NCI-H2227 treated with DMSO at 0.1 percent for 48 hours (cell line): ENCODE data around the gene DLGAP1.
"Not testable (repeated sequence)": the region's sequence is repeated elsewhere in the genome, so short reads cannot be mapped to it uniquely, and the experiment has no call there.

Experiments used
- DNase-seq: peaks from one replicate; lab custom pipeline; 2025; lab: John Stamatoyannopoulos, UW

The DLGAP1 gene

DNA sequence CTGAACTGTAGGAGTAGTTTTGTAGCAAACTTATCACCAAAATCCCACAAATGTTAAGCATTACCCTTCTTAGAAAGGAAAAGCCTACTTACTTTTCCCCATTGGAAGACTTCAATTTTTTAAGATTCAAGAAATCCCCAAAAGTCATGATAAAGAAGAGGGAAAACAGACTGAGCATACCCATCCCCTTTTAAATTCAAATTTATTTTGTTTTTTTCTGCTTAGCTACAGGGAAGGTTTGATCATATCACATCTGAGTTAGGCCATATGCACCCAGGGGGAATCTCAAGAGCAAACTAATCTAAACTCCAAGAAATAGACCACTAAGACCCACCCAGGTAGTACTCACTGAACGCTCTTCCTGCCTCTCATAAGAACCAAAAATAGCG, 830.6 kb downstream of the DLGAP1 start:
- DNase-seq = no peak

DNA sequence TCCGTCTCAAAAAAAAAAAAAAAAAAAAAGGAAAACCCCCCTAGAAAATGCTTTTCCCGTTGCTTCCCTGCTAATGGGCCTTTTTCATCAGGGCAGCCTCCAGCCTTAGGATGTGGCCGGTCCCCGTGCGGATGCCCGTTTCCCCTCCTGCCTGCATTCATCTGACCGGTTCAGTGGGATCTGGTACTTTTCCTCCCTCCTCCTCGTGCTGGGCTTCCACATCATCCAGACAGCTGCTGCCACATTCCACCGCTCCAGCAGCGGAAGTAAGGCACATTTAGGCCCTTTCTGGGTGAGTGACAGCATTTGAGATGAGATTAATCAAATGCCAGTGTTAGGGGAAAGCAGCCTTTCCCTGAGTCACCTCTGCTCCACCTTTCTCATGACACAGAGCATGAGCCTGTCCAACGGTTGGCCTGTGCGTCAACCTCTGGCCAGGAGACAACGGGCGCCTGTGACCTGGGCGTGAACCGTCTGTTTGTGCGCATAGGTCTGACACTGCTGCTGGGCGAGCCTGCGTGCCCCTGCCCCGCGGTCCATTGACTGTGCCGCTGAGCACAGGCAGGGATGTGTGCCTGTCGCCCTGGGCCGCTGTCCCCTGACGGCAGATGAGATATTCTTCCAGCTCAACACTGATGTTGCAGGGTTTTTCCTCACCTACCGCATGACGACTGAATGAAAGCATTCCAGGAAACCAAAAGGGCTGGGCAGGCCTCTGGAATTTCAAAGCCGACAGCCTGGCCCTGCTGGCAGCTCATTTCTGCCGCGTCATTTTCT, 831.1 kb downstream of the DLGAP1 start:
- DNase-seq = no peak

DNA sequence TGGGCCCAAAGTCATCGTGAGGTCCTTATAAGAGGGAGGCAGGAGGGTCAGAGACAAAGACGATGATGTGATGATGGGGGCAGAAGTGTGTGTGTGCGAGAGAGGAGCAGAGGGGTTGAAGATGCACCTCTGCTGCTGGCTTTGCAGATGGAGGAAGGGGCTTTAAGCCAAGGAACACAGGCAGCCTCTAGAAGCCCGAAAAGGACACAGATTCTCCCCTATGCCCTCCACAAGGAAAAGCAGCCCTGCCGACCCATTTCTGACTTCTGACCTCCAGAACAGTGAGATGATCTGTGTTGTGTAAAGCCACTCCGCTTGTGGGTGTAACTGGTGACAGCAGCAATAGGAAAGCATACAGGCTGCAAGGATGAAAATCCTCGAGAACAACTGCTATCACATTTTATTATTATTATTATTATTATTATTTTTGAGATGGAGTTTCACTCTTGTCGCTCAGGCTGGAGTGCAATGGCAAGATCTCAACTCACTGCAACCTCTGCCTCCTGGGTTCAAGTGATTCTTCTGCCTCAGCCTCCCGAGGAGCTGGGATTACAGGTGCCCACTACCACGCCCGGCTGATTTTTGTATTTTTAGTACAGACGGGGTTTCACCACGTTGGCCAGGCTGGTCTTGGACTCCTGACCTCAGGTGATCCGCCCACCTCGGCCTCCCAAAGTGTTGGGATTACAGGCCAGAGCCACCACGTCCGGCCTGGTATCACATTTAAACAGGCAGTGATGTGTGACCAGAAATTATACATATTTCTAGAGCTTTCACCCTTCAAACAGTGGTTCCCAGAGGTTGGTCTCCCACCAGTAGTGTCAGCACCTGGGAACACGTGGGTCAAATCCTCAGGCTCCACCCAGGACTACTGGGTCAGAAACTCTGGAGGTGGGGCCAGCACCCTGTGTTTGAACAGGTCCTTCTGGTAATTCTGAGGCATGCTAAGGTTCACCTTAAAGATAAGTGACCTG, 834.7 kb downstream of the DLGAP1 start:
- no peak for DNase-seq

DNA sequence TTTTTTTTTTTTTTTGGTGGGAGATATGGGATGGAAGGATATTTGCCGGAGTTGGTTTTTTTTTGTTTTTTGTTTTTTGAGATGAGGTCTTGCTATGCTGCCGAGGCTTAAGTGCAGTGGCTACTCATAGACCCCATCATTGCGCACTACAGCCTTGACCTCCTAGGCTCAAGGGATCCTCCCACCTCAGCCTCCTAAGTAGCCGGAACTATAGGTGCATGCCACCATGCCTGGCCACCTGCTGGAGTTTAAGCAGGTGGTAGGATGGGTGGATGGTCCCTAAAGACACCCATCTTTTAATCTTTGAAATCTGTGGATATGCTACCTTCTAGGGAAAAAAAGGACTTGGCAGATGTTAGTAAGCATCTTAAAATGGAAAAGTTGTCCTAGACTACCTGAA, 835.4 kb downstream of the DLGAP1 start:
- DNase-seq = no peak

DNA sequence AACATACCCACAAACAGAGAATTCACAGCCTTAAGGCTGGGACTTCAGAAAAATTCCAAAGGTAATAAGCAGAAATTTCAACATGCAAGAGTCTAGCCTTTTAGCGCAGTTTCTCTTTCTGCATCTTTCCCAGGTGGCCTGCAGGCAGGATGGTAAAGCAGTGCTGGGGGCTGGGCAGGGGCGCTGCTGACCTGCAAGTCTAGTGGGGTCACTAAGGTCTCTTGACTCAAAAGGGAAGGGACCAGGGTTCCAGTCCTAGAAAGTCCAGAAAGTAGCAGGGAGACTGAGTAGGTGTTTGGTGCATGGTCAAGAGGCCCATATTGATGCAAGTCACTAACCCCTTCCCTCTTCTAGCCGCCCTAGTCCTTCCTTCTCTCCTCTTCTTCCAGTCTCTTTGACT, 835.9 kb downstream of the DLGAP1 start:
- DNase-seq = no peak

DNA sequence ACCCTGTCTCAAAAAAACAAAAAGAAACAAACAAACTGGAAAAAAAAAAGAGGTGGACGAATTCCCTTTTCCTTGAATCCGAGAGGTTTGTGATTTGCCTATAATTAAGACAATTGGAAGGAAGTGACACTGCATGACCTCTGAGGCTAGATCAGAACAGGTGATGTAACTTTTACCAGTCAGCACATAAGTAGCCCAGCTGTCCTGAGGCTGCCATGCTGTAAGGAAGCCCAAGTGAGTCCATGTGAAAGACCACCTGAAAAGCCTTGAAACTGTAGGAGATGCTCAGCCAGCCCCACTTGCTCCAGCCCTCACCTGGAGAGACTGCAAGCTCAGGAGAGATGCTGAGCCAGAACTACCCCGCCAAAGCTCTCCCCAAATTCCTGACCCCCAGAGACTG, 838.4 kb downstream of the DLGAP1 start:
- no peak for DNase-seq

DNA sequence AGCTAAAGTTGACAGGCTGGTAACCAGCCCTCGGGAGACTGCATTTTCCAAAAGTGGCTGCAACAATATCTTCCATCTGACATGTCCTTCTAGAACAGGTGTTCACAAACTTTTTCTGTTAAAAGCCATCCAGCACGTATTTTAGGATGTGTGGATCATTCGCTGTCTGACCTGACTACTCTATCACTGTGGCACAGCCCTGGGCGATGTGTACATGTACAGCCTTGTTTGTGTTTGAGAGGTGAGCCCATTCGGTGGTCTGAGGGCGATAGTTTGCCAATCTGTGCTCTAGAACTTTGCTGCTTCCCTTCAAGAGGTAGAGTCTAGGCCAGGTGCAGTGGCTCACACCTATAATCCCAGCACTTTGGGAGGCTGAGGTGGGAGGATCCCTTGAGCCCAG, 839.0 kb downstream of the DLGAP1 start:
- DNase-seq = no peak

DNA sequence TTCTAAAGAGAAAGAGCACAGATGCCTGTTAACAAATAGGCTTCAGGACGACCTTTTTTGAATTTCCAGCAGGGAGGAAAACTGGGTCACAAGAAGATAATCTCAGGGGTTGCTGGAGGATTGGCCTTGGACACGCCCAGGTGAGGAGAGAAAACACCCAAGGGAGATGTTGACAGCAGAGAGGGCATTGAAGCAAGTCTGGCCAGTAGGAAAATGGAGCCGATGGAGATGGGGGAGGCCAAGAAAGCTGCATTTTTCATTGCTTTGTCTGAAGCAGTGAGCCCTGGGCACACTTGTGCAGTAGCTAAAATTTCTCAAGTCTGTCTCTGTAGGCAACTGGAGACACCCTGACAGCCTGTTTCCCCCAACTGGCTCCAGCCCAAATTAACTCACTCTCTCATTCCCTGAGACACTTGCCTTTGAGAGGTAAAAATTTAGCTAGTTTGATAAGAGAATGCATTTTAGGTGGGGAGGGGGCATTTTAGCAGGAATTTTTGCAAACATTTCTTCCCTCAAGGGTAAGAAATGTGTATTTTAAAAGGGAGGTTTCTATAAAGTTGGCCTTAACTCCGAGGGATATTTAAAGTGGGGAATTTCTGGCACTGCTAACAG, 839.6 kb downstream of the DLGAP1 start:
- DNase-seq = no peak

DNA sequence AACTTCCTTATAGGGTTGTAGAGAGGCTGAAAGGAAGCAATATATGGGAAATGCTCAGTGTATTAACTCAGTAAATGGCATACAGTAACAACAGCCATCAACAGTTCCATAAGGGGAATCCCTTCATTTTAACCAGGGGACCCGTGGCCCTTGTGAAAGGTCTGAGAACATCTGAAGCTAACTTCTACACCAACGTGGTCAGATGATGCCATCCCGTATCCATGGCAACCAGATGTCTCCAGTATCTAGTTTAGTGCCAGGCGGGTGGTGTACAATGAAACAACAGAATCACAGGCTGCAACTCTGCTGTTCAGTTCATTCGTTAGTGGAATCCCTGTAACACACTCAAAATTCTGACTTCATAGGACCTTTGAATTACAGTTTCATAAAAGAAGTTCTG, 842.8 kb downstream of the DLGAP1 start:
- no peak for DNase-seq

DNA sequence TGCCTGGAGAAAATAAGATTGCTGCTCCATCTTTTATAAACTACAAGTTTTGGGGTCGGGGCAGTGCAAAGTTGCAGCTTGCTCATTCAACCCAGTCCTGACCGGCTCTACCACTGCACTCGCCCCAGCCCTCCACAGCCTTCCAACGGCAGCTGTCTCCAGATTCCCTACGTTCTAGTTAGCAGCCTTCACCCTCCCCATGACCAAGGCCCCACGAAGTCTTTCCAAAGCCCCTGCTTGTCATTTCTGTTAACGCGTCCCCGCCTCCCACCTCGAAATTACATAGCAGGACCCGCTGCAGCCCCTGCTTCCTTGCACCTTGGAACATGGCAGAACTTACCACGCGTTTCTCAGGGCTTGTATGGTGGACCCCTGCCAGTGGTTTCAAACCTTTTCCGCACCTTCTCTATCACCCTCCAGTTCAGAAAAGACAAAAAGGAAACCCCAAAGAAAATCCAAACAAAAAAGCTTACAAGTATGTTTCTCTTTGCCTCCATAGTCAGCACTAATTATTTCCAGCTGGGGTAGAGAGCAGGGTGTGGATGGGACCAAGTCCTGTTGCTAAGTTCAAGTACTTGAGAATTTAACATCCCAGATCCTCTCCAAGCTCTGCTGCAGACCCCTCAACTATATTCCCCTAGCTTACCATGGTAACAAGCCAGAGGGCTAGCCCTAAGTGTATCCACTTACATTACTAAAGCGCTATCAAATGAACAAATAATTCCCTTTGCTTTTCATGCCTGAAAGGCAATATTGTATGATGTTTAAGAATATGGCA, 843.6 kb downstream of the DLGAP1 start:
- DNase-seq = no peak

DNA sequence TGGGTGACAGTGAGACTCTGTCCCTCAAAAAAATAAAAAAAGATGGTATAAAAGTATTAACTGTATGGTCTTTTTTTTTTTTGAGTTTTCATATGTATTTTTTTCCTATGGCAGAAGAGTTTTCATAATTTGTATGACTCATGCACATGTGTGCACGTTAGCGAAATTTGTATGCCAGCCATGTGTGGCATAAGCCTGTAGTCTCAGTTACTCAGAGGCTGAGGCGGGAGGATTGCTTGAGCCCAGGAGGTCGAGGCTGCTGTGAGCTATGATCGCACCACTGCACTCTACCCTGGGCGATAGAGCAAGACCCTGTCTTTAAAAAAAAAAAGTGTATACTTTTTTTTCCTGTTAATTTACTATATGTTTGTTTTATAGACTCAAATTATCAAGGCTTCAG, 844.3 kb downstream of the DLGAP1 start:
- DNase-seq = no peak

DNA sequence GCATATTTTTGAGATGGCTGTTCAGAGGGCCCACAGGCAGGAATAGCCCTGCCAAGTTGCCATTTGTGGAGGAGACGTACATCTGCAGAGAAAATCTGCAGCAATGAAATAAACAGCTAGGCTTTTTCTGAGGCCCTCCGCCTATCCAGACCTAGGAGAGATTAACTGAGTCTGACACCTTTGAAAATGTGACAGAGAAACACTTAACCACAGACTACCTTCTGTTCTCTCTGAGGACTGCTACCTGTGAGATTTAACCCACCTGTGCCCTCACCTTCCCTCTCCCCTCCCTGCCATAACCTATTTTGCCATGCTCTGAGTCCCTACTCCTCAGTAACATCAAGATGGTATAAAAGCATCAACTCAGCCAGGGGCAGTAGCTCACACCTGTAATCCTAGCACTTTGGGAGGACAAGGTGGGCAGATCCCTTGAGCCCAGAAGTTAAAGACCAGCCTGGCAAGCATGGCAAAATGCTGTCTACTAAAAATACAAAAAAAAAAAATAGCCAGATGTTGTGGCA, 844.9 kb downstream of the DLGAP1 start:
- no peak for DNase-seq

DNA sequence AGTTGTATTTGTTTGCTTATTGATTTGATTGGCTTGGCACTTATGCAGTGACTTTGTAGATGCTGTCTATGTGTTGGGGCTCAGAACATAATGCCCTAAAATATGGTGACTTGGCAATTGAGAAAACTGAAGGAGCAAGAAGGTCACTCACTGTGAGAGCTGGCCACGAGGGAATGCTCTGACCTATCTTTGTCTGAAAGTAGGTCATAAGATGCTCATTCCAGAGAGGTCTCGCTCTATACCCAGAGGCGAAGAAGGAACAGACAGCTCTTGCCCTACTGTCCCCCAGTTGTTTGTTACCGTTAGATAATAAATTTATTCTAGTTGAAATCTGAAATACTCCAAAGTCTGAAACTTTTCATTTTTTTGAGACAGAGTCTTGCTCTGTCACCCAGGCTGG, 846.6 kb downstream of the DLGAP1 start:
- DNase-seq = no peak

DNA sequence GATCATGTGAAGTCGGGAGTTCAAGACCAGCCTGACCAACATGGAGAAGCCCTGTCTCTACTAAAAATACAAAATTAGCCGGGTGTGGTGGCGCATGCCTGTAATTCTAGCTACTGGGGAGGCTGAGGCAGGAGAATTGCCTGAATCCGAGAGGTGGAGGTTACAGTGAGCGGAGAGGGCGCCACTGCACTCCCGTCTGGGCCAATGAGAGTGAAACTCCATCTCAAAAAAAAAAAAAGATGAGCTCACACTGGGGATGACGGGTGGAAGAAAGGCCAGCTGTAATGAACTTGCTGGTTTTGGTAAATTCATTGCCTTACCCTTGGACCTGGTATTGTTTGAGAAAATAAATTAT, 847.0 kb downstream of the DLGAP1 start:
- DNase-seq = not testable (repeated sequence)

DNA sequence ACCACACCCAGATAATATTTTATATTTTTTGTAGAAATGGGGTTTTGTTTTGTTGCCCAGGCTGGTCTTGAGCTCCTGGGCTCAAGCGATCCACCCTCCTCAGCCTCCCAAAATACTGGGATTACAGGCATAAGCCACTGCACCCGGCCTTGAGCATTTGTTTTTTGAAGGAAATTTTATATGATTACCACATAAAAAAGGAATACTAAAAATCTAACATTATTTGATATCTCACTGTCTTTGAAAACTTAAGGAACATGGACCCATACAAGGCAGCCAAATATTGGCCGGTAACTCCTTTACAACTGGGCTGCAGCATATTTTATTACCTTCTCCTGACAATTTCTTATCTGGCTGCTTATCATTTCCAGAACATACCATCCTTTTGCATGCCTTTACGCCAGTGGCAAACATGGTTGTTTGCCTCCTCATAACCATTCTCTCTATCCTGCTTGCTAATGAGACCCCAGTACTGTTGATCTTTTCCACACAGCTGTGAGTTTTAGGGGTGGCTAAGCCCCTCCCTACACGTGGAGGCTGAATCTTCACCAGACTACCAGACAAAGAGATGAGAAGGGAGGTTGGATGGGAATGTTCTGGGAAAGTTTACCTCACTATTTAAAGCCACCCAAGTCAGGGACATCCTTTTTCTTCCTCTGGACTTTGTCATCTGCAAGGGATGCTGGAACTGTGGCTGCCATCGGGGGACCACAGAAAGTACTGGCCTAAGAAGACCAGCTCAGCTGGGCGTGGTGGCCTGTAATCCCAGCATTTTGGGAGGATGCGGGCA, 847.6 kb downstream of the DLGAP1 start:
- DNase-seq = no peak

DNA sequence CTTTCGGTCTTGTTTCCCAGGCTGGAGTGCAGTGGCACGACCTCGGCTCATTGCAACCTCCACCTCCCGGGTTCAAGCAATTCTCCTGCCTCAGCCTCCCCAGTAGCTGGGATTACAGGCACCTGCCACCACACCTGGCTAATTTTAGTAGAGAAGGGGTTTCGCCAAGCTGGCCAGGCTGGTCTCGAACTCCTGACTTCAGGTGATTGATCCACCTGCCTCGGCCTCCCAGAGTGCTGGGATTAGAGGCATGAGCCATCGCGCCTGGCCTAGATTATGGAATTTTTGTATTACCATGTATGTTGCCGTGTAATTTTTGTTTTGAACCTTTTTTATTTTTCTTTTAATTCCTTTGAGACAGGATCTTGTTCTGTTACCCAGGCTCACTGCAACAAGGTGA, 848.2 kb downstream of the DLGAP1 start:
- not testable (repeated sequence) for DNase-seq

DNA sequence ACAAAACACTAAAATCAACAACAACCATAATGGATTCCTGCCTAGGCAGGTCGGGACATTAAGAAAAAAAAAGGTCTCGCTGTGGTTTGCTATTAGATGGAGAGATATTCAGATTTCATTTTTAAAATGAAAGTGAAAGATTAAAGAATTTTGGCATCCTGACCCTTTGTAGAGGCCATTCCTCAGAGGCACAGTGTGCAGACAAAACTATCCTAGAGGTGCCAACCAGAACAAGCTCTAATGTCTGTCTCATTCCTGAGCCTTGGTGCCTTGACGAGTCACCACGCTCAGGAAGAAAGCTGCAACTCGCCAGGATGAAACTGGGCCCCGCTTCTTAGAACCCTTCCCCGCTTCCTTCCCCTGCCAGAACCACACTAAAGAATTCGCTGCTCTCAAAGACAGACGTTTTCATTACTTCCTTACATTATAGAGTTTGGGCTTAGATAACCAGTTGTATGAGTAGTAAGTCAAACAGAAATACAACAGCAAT, 849.1 kb downstream of the DLGAP1 start:
- no peak for DNase-seq

DNA sequence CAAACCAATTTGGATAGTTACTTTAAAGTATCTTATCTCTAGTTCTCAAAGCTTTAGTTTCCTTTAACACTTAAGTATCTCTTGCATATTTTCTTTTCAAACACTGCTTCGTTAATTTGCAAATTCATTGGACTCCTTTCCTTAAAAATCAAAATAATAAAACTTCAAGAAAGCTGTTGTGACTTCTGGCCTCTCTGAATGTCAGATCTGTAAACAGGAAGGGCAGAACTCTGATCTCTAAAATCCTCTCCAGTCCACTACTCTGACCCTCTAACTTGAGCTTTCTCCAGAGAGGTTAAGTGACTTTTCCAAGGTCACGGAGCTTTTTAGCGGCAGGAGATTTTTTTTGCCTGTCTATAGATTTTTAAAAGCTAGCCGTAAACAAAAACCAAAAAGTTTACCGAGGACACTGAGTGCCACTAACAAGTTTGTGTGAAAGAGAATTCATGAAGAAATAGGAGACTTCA, 849.6 kb downstream of the DLGAP1 start:
- no peak for DNase-seq

DNA sequence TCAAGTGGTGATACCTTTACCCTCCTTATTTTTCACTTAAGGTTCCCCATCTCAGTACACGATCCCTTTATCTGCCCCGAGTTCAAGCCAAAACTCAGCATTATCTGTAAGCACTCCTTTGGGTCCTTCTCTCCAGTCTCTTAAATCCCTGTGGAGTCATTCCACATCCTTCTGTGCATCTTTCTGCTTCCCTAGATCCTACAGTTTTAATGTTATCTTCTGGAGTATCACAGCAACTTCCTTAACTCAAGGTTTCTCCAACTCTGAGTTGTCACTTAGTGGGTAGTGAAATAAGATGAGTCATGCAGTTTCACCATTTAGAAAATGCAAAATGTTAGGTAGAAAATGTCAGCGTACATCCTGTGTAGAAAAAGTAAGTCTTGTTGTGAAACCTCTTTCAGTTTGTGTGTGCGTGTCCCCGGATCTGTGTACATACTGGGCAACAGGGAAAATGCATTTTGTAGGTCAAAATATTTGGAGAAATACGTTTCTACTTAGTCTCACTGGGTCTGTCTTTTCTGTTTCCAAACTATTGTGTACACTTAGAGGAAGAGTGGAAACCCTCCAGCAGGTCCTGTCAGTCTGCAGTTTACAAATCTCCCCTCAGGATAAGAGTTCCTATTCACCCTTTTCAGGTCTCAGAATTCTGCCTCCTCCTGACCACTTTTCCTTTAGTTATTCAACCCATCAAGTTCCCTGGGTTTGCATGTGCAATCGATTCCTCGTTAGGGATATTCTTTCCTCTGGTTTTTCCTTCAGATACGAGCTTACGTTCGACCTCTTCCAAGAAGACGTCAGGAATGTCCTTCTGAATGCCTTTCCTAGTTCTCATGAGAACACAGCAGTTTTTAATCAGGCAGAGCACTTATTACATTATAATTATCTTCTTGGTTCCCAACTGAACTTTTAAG, 850.4 kb downstream of the DLGAP1 start:
- DNase-seq = no peak

DNA sequence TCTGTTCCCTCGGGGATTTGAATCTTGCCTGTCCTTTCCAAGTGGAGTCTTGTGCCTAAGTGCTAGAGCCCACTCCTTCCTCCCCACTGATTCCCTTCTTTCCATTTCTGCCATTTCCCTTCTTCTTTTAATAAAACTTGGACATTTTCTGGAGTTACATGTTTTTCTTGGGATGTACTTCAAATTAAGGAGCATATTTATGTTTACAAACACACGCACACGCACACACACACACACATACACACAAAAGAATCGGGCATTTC, 850.9 kb downstream of the DLGAP1 start:
- DNase-seq = no peak
